IPS DF 6.9 (cell line): ENCODE measurements around the gene CD163.
A peak's percentile ranks its signal among the peaks of the same experiment; 100 is the strongest.
"Not testable (repeated sequence)": the region's sequence is repeated elsewhere in the genome, so short reads cannot be mapped to it uniquely, and the experiment has no call there.

Experiments used
- DNase-seq: peaks from one replicate; pipeline ENCODE4 v3.0.0-alpha.2; 2013; ENCODE audit warnings: low read depth, low spot score
- H3K27ac ChIP-seq: one replicate; pipeline ENCODE4 v1.5.1; 2013; ENCODE audit warnings: low read length, control low read depth
- H3K27me3 ChIP-seq: 2 replicates; pipeline ENCODE4 v1.6.1; 2013; ENCODE audit warnings: mild to moderate bottlenecking, low read length; ENCODE audit not compliant: control insufficient read depth, insufficient read depth
- H3K36me3 ChIP-seq: 2 replicates; pipeline ENCODE4 v1.6.1; 2013; ENCODE audit warnings: low read length; ENCODE audit not compliant: control insufficient read depth, insufficient read depth
- H3K4me1 ChIP-seq: 2 replicates; pipeline ENCODE4 v1.6.1; 2013; ENCODE audit warnings: low read length; ENCODE audit not compliant: control insufficient read depth, insufficient read depth
- H3K4me3 ChIP-seq: 2 replicates; pipeline ENCODE4 v1.5.1; 2013; ENCODE audit warnings: mild to moderate bottlenecking, low read length
- H3K9me3 ChIP-seq: 2 replicates; pipeline ENCODE4 v1.6.1; 2013; ENCODE audit warnings: low read length, inconsistent platforms; ENCODE audit not compliant: control insufficient read depth, insufficient read depth
- WGBS: extraction: QIAGEN DNeasy Blood & Tissue Kit; methylation state at CpG from one replicate; pipeline ENCODE4 v1.1.7; 2013; ENCODE audit warnings: mixed read lengths, missing lambda C conversion rate; ENCODE audit not compliant: insufficient read length, insufficient coverage; 5-methylcytosine and 5-hydroxymethylcytosine counted together

Gene CD163

GRCh38 chr12:7451756-7452155 is 51.8 kb downstream of the CD163 start:
- no peak overlapping the region for H3K27ac ChIP-seq
- no peaks in the 10 kb centered on the region; the same call in 1 of the 2 replicates for H3K4me1 ChIP-seq

GRCh38 chr12:7450667-7451066 is 52.9 kb downstream of the CD163 start:
- Histone ChIP-seq H3K4me3 (no peak overlapping the region), H3K27ac (no peak overlapping the region), H3K36me3 (no peaks in the 10 kb centered on the region), H3K9me3 (no peaks in the 10 kb centered on the region), H3K27me3 (no peaks in the 10 kb centered on the region), H3K4me1 (no peaks in the 10 kb centered on the region; the same call in 1 of the 2 replicates)
- no peak for DNase-seq
- no CpG with 5 or more reads among the region's 7 CpGs for WGBS

More at GRCh38 chr12:7451756-7452155, 51.8 kb downstream of the CD163 start:
- Histone ChIP-seq H3K4me3 (no peak overlapping the region), H3K36me3 (no peaks in the 10 kb centered on the region), H3K27me3 (no peaks in the 10 kb centered on the region), H3K9me3 (no peaks in the 10 kb centered on the region)
- WGBS: no CpG with 5 or more reads among the region's 3 CpGs
- DNase-seq: no peak

GRCh38 chr12:7448099-7448498 is 55.5 kb downstream of the CD163 start:
- Histone ChIP-seq H3K27me3 (no peaks in the 10 kb centered on the region), H3K27ac (no peak overlapping the region), H3K36me3 (no peaks in the 10 kb centered on the region), H3K9me3 (no peaks in the 10 kb centered on the region), H3K4me3 (no peak overlapping the region), H3K4me1 (no peaks in the 10 kb centered on the region; the same call in 1 of the 2 replicates)
- WGBS: no CpG with 5 or more reads among the region's 1 CpG
- DNase-seq: no peak

- no peak overlapping the region for H3K27ac ChIP-seq
- no CpG with 5 or more reads among the region's 4 CpGs for WGBS
These were observed 59.0 kb downstream of the CD163 start for GRCh38 chr12:7444537-7444936.

GRCh38 chr12:7444076-7444475 is 59.5 kb downstream of the CD163 start, which contains the start of gene CD163L1:
Gene CD163L1 (minus strand): TSS chr12:7444153. CDS start chr12:7444127, 26 bp downstream.
- H3K4me3 ChIP-seq: no peak within 1 kb of the TSS
- H3K27me3 ChIP-seq: no peaks in the 10 kb centered on the region
- no peaks in the 10 kb centered on the region; the same call in 1 of the 2 replicates for H3K4me1 ChIP-seq
- no peaks in the 10 kb centered on the region for H3K36me3 ChIP-seq
- WGBS: no CpG with 5 or more reads among the region's 2 CpGs
- H3K9me3 ChIP-seq: no peaks in the 10 kb centered on the region
- no peak within 1 kb of the TSS for H3K27ac ChIP-seq
- DNase-seq: no peak

More at GRCh38 chr12:7444537-7444936, 59.0 kb downstream of the CD163 start:
- no peaks in the 10 kb centered on the region for H3K27me3 ChIP-seq
- no peaks in the 10 kb centered on the region for H3K36me3 ChIP-seq
- H3K9me3 ChIP-seq: no peaks in the 10 kb centered on the region
- no peaks in the 10 kb centered on the region; the same call in 1 of the 2 replicates for H3K4me1 ChIP-seq
- H3K4me3 ChIP-seq: no peak overlapping the region
- no peak for DNase-seq

GRCh38 chr12:7441216-7441615 is 62.4 kb downstream of the CD163 start:
- no peak overlapping the region for H3K4me3 ChIP-seq
- no CpG with 5 or more reads among the region's 1 CpG for WGBS
- DNase-seq: no peak
- no peaks in the 10 kb centered on the region for H3K36me3 ChIP-seq
- H3K27me3 ChIP-seq: no peaks in the 10 kb centered on the region; the same call in 1 of the 2 replicates
- no peak overlapping the region for H3K27ac ChIP-seq
- no peaks in the 10 kb centered on the region for H3K4me1 ChIP-seq
- no peaks in the 10 kb centered on the region for H3K9me3 ChIP-seq

- DNase-seq: peak; percentile 48
- no CpG with 5 or more reads among the region's 84 CpGs for WGBS
- no peak overlapping the region for H3K27ac ChIP-seq
- no peaks in the 10 kb centered on the region for H3K9me3 ChIP-seq
- H3K36me3 ChIP-seq: no peaks in the 10 kb centered on the region
- no peaks in the 10 kb centered on the region; the same call in 1 of the 2 replicates for H3K27me3 ChIP-seq
- no peaks in the 10 kb centered on the region for H3K4me1 ChIP-seq
- peak overlapping the region; percentile 44; the same call in 1 of the 2 replicates for H3K4me3 ChIP-seq
These were observed 63.7 kb downstream of the CD163 start for GRCh38 chr12:7439579-7440505.

GRCh38 chr12:7438291-7438995 is 65.1 kb downstream of the CD163 start:
- no CpG with 5 or more reads among the region's 8 CpGs for WGBS
- not testable (repeated sequence) for H3K4me1 ChIP-seq, H3K4me3 ChIP-seq, DNase-seq, H3K36me3 ChIP-seq, H3K9me3 ChIP-seq, H3K27me3 ChIP-seq, H3K27ac ChIP-seq

- not testable (repeated sequence) for H3K9me3 ChIP-seq, H3K27ac ChIP-seq, H3K27me3 ChIP-seq, H3K4me1 ChIP-seq, H3K36me3 ChIP-seq, DNase-seq, H3K4me3 ChIP-seq
- no CpG with 5 or more reads among the region's 3 CpGs for WGBS
These were observed 66.1 kb downstream of the CD163 start for GRCh38 chr12:7437494-7437893.

GRCh38 chr12:7434670-7435069 is 68.9 kb downstream of the CD163 start:
- Histone ChIP-seq H3K27me3 (no peaks in the 10 kb centered on the region; the same call in 1 of the 2 replicates), H3K4me3 (no peak overlapping the region), H3K36me3 (no peaks in the 10 kb centered on the region), H3K9me3 (no peaks in the 10 kb centered on the region), H3K4me1 (no peaks in the 10 kb centered on the region), H3K27ac (no peak overlapping the region)
- no peak for DNase-seq
